Activated CD8-positive, alpha-beta memory T cell treated with anti-CD3 and anti-CD28 coated beads, Interleukin-2, amount 50 U/mL, for 48 hours (primary cell): ENCODE measurements around the gene ITGB2.
A peak's percentile ranks its signal among the peaks of the same experiment; 100 is the strongest.

ENCODE experiments used
- DNase-seq: peaks from one replicate; pipeline ENCODE4 v3.0.0-alpha.2; 2020

Gene ITGB2

DNA sequence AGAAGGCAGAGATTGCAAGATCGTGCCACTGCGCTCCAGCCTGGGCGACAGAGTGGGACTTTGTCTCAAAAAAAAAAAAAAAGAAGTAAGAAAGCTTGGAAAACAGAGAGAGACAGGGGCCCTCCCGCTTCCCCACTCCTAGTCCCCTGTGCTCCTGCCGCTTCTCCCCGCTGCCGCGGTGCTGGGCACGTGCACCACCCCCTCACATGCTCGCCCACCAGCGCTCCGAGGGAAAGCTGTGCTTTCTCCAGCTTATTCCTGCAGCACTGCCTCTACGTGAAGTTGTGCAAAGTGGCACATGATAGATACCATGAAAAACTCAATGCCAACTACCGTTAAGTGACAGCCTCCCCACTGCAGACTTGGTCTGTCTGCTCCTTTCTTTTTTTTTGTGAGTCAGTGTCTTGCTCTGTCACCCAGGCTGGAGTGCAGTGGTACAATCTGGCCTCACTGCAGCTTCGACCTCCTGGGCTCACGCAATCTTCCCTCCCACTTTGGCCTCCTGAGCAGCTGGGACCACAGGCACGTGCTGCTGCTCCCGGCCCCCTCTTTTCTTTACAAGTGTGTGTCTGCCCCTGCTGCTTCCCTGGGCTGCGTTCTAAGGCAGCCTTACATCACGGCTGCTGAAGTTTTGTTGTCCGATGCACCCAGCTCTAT lies 34.6 kb upstream of the ITGB2 start:
- no peak for DNase-seq

DNA sequence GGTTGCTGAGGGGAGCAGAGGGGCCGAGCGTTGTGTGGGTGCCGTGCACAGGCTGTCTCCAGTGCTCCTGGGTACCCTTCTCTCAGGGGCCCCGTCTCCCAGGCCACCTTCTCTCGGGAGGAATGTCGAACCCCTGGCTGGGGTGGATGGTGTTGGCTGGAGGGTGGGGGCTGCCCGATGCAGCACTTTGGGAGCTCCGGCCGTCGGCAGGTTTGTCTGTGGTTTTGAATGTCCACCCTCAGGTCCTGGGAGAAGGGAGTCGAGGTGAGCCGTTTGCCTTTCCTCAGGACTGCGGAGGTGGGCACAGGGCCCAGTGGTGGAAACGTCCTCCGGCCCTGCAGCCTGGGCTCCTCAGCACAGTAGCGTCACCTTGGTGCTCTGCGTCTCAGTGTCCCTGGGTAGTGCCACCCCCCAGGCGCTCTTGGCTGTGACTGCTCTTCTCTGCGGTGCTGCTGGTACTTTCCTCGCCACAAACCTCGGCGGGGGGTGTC lies 33.6 kb upstream of the ITGB2 start:
- no peak for DNase-seq

- no peak for DNase-seq
Observed at GRCh38 chr21:44953628-44954021, 32.9 kb upstream of the ITGB2 start.

- DNase-seq, result no peak
Observed at GRCh38 chr21:44952929-44953627, 32.4 kb upstream of the ITGB2 start.

GRCh38 chr21:44952116-44952928 lies 31.6 kb upstream of the ITGB2 start:
- DNase-seq, result no peak

- DNase-seq, result no peak
Observed at GRCh38 chr21:44951186-44951915, 30.7 kb upstream of the ITGB2 start.

- no peak for DNase-seq
Observed at GRCh38 chr21:44950351-44950750, 29.7 kb upstream of the ITGB2 start.

DNA sequence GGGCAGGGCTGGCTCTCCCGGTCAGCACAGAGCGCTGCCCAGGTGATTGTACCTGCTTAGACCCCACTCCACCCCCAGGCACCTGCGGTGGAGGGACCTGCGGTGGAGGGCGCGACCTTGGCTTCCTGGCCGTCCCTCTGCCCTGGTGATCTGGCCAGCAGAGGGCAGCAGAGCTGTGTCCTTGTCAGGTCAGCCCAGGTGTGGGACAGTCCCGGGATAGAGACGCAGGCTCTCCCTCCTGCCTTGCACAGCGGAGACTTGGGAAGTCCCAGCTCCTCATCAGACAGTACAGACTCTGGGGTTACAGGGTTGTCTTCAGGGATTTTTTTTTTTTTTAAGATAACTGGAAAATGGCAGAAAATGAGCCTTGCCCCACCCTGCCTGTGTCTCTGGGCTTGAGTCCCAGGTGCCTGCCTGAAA lies 29.1 kb upstream of the ITGB2 start:
- DNase-seq, result peak; percentile 94

GRCh38 chr21:44949161-44949778 lies 28.6 kb upstream of the ITGB2 start:
- DNase-seq, result no peak

- no peak for DNase-seq
Observed at GRCh38 chr21:44948426-44949120, 27.9 kb upstream of the ITGB2 start.

GRCh38 chr21:44947930-44948331 lies 27.2 kb upstream of the ITGB2 start:
- DNase-seq, result no peak

DNA sequence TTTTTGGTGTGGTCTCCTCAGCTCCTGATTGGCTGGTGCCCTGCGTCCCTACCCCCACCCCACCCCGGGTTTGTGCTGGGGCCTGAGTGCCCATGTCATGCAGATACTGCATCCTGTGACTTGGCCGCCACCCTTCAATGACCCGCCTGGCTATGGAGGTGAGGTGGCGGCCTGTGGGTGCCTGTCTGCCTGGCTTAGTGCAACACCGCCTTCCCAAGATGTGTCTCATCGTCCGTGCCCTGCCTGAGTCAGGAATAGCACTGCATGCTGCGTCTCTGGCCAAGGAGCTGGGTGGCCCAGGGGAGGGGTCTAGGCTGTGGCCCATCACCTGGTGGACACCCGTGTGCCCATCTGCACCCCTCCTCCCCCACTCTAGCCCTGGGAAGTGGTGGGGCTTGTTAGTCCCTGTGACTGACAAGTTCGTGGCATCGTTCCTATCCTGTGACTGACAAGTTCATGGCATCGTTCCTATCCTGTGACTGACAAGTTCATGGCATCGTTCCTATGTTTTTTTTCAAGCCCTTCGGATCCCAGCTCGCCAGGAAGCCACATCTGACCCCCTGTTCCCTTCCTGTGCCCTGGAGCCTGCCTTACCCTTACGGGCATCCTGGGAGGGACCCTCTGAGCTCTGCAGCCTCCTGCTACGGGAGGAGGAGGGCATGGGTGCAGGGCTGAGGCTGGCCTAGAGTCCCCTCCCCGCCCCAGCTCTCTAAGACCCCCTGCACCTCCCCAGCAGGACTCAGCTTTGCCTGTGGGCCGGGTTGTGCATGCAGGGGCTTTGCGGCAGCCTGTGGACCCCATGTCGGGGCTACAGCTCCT lies 26.6 kb upstream of the ITGB2 start:
- DNase-seq, result no peak

DNA sequence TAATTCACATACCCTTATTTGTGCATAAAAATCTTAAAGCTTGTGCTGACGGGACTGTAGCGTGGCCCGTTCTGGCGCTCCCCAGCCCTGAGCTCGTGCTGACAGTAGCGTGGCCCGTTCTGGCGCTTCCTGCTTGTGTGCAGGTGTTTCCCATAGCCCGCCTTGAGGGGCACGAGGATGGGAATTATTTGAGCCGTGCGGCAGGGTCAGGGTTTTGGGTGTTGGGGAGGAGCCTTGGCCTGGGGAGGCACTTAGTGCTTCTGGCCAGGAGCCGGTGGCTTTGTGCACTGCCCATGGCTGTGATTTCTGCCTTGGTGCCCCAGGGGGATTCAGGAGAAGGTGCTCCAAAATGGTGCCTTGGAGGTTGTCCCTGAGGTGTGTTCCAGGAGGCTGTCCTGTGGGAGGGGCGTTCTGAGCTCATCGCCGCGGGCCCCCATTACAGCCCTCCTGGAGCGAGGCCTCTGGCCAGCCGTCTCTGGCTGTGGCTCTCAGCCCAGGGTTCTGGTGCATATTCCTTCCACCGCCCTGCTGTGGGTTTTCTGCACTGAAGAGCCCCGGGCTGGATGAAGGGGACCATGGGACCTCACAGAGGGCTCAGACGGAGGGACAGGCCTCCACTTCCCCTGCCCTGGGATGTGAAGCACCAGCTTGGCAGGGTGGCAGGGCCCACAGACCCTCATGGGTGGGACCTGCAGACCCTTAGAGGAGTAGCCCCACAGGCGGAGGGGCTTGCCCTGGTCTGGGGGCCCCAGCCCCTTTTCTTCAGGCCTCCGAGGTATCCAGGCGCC lies 25.7 kb upstream of the ITGB2 start:
- DNase-seq, result no peak

DNA sequence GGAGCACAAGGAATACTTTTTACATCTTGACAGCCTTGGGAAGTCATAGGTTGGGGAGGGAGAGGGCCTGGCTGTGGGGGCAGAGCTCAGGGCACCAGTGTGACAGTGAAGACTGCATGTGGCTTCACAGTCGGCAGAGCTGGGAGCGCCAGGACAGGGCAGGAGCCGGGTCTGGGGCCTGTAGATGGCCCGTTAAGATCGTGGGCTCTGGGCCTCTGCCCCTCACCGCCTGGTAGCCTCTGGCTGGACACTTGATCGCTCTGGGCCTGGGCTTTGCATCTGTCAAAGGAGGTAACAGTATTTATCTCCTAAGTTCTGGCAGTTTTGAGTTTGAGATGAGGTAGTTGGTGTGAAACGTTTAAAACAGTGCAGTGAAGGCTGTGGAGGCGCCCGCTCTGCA lies 23.9 kb upstream of the ITGB2 start:
- DNase-seq, result no peak

DNA sequence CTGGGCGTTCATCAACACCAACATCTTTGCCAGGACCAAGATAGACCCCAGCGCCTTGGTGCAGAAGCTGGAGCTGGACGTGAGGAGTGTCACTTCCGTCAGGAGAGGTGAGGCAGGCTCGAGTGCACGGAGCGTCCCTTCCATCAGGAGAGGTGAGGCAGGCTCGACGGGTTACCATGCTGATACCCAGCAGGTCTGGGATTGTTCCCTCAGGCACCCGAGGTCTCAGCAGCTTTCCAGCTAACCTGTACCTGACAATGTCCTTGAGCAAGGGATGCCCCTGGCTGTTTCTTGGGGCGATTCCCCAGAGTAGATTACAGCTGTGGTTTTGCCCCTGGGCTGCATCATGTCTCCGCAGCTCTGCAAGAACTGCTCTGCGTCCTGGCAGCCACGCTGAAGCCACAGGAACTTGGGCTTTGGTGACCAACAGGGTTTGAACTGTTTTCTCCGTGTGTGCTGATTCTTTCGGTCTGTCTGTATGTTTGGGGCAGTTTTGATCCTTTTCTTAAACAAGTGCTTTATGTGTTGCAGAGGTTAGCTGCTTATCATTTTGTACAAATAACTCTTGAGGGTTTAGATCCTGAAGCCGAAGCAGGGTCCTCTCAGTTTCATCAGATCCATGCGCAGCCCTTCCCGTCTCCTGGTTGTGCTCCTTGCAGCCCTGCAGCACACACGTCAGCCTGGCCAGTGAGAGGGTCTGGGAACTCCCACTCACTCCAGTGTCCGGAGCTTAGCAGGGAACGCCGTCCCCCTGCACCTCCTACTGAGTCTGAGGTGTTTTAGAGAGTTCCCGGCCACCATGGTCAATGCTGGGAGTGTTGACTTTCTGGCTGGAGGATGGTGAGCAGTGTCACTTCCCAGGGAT lies 23.2 kb upstream of the ITGB2 start:
- no peak for DNase-seq

GRCh38 chr21:44943005-44943685 lies 22.4 kb upstream of the ITGB2 start:
- no peak for DNase-seq

- DNase-seq, result no peak
Observed at GRCh38 chr21:44942566-44942965, 21.9 kb upstream of the ITGB2 start.

DNA sequence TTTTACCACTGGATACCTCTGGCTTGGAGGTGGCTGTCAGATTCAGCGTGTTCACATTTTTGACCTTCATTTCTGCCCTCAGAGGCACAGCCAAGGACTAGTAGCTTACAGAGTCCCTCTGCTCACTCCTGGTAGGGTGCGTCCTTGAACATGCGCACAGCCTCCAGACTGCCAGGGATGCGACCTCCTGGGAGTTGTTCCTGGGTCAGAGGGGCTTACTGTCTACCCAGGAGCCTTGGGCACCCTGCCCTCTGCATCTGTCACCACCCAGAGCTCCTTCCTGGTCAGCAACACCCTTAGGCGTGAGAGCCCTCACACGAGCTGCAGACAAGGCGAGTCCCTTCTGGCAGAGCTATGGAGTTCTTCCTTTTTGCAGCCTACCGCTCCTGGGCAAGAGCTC lies 20.9 kb upstream of the ITGB2 start:
- DNase-seq, result no peak
